Stimulated activated CD8-positive, alpha-beta memory T cell treated with anti-CD3 and anti-CD28 coated beads, Interleukin-7, amount 100 ng/mL, for 4 hours (primary cell): ENCODE results near the gene MTX3.

Source experiments
- DNase-seq, 2 donors: peaks; one replicate each; pipeline ENCODE4 v3.0.0-alpha.2; 2020; ENCODE audit warnings: low read depth in 2 of 2

Gene MTX3, protein sequence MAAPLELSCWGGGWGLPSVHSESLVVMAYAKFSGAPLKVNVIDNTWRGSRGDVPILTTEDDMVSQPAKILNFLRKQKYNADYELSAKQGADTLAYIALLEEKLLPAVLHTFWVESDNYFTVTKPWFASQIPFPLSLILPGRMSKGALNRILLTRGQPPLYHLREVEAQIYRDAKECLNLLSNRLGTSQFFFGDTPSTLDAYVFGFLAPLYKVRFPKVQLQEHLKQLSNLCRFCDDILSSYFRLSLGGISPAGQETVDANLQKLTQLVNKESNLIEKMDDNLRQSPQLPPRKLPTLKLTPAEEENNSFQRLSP

GRCh38 chr5:79990598-79991507 is at the start of gene MTX3:
TSS of gene MTX3 (minus strand) at chr5:79991262. CDS start at chr5:79991238, 24 bp downstream.
- DNase-seq, result peak; percentile 79 to 84

DNA sequence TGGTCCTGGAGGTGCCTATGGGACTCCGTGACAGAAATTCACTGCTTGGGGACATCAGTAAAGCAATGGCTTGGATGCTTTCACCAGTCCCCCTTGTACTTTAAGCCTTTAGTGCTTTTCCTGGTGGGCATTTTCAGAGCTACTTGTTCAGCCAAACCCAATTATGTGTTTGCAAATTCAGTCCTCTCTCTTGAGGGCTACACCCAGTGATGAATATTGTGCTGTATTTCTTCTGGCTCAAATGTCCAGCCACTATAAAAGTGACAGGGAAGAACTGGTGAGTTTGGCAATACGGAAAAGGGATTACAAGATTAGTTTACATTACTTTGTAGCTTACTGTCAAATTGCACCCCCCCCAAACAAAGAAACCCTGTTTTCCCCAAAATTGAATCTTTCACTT is 48.6 kb upstream of the MTX3 start:
- DNase-seq, result no peak

DNA sequence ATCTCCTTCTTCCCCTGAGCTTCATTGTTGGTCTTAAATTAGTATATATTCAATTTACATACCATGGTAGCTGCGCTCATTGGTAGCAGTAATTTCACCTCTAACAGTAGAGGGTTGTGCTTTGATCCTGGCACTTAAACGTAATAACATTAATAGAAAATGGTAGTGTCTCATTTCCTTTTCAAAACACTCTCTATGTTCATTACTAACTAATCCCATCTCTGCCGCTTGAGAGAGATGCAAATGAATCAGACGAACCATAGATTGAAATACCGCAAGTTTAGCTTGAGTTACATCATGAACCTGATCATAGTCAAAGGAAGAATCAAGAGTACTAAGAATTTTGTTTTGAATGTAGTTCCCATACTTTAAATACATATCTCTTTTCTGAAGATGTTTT is 46.3 kb upstream of the MTX3 start:
- DNase-seq, result no peak

DNA sequence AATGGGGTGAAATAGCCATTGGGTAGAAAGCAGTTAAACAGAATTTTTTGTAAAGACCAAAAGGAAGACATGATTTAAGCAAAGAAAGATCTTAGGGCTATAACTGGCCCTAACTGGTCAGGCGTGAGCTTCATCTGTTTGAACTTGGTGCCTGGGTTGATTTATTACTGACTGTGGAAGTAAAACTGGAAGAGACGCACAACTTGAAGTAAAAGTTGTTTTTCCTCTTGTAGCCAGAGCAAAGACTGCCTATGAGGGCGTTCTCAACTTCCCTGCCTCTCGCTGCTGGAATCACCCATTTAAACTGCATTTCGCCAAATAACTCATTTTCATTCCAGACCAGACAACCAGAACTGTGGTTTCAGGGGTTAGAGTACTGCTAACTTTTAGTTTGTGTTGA is 45.6 kb upstream of the MTX3 start:
- no peak for DNase-seq

DNA sequence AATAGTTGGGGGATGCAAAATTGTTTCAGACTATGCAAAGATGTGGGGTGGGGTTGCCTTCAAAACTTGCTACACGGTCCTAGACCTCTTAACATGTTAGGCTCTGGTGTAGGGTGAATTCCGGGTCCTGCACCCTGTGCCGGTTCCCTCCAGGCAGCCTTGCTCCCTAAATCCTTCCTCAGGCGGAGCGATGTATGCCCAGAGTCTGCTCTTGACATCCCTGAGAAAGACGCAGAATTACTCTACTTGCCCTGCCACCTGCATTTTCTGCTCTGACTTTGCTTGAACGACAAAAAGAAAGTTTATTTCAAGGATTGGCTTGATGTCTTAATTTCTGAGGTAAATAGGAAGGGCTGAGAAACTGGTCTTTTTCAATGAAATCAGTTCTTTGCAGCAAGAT is 44.8 kb upstream of the MTX3 start:
- DNase-seq, result no peak

DNA sequence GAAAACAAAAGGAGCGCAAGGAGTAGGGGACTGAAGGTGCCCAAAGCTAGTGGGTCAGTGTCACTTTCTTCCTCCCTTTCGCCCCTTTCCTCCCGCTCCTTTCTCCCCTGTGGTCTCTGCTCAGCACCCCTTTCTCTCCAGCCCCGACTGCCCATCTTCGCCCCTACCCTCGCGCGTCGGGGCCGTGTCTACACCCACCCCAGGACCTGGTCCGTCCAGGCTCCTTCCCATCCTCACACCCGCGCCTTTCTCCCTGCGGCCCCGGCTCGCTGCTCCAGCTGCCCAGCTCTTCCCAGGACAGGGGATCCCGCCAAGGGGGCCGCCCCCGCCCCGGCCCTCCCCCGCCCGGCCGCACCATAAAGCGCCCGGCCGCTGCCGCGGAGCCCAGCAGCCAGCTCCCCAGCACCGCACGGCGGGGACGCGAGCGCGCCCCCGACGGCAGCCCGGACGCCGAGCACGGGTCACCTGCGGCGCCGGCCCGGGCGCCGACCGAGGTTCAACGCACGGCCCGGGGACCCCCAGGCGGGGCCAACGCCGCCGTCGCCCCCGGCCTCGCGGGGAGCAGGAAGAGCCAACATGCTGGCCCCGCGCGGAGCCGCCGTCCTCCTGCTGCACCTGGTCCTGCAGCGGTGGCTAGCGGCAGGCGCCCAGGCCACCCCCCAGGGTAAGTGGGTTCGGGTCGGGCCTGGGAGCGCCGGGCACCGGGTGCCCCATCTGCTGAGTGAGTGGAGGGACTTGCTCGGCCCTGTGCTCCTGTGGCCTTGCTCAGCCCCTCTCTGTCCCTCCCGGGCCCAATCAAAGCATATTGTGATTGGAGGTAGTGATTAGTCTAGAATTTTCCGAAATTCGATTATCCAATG is 44.1 kb upstream of the MTX3 start, which contains the start of gene THBS4:
TSS of gene THBS4 (plus strand) at position 387 of the 860 bp plus-strand sequence. CDS start at position 577, 190 bp downstream.
- DNase-seq, result no peak

DNA sequence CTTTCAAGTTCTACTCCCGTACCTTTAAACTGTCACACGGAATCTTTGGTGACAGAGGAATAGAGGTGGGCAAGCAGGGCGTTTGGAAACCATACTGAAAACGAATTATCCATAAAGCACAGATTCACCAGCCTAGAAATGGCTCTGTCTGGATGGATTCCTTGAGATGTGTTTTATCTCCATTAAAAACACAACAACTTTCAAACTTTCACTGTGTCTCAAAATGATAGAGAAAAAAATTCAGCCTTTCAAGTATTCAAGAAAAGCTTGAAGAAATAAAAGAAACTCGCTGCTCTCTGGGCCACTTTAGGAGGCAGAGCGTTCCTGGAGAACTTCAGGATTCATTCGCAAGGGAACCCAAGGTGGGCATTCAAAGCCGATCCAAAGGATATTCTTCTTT is 43.5 kb upstream of the MTX3 start:
- DNase-seq, result no peak

- DNase-seq, result no peak
Observed at GRCh38 chr5:80033513-80033912, 42.5 kb upstream of the MTX3 start.

DNA sequence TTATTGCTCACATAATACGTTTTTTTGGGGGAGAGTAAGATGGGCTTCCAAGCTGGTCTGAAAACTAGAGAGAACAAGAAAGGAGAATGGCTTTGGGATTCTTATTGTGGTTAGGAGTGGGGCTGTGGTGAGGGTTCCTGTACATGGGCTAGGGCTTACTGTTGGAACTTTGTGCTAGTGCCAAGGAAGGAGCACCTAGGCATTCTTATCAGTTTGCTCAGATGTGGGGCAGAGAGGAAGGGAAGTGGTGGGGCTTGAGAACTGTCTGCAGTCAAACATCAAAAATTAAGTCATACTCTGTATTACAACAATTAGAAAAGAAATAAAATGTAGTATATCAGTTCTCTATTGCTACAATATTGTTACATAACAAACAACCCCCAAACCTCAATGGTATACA is 40.0 kb upstream of the MTX3 start:
- no peak for DNase-seq

DNA sequence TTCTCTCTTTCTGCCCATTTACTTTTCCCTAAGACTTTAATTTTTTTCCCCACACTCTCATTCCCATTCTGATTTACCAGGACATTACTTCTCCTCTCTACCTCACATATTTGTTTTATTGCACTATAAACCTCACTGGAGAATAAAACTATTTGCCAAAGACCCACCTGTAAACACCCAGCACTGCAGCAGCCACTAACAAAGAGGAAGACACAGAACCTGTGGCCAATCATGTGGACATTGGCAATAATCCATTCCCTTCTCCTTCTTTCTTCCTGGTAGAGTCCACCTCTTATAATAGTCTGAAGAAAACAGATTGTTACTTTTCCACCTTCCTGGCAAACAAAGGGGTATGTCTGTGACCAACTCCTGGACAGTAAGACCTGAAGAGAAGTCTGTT is 35.8 kb upstream of the MTX3 start:
- DNase-seq, result no peak

DNA sequence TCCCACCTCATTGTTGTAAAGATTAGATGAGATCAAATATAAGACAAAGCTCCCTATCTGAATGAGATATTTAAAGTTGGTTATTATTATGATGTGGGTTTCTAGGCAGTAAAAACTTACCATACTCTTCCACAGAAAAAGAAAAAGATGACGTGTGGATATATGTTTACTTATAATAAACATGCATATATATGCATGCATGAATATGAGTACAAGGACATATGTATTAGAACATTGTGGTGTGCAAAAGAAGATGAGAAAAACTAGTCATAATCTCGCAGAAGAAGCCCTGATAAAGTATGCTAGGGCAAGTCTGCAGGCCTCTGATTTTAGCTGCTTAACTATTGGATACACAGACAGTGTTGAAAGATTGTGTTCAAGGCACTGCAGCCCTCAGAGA is 34.0 kb upstream of the MTX3 start:
- no peak for DNase-seq

GRCh38 chr5:80010754-80011392 is 19.8 kb upstream of the MTX3 start:
- DNase-seq, result no peak

GRCh38 chr5:80008995-80009765 is 18.1 kb upstream of the MTX3 start:
- DNase-seq, result no peak

GRCh38 chr5:80002677-80003076 is 11.6 kb upstream of the MTX3 start:
- no peak for DNase-seq

GRCh38 chr5:79999722-80000121 is 8.7 kb upstream of the MTX3 start:
- DNase-seq, result no peak

DNA sequence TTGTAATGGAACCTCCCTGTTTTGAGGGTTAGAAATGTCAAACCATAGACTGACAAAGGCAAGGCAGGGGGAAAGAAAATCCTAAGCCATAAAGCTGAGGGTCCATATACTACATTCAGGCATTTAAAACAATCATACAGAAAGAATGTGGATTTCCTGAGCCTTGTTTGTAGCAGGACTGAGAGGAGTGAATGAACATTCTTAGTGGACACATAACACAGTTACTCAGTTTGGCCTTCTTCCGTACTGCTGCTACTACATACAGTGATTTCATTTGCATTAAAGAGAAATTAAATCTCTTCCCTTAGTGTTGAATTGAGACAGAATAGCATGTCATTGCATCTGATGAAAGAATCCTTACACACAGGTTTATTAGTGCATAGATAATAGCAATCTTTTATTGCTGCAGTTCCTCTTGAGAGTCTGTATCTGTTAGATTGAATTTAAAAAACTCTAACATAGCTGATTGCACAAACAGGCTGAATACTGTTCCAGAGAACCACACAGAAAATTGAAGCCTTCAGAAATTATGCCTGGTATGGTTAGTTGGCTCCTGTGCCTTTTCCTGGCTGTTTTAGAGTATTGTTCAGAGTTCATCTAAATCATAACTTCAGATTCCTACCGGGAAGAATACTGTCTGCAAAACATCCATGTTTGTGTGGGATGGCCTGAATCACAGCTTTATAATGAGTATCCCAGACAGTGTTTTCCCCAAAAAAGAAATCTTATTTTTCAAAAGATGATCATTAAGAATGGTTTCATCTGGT is 2.0 kb upstream of the MTX3 start:
- DNase-seq, result no peak

GRCh38 chr5:79990205-79990597 is 861 bp downstream of the MTX3 start:
- no peak for DNase-seq

DNA sequence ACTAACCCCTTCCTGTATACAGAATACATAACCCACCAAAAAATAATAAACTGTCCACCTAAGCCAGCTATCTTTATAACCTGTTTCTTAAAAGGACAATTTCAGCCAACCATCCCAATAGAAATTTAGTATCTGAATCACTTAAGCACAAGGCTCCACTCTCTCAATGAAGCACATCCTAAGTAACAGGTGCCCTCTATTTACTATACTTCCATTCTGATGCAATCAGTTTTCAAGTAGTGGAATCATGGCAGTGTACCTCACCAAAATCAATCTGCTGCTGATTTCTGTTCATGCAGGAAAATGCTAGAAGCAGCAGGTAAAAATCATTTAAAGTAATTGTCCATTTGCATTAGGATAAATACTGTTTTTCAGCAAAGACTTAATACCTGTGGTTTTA is 4.8 kb downstream of the MTX3 start:
- DNase-seq, result no peak

- no peak for DNase-seq
Observed at GRCh38 chr5:79985288-79985687, 5.8 kb downstream of the MTX3 start.

DNA sequence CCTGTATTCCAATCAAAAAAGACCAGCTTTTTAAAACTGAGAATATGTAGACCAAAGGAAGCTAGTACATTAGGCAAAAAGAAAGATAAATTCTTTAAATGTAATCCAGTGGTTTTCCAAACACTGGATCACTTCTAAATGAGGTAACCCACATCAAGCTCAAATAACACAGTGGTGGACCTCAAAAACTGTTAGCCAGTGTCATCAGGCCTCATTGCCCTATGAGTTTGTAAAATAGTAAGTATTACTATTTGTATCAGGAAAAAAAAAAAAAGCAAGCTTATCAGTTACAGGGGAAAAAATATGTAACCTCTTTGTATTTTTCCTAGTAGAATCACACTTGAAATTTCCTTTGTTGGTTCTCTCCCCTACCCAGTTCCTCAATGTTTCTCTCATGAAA is 6.7 kb downstream of the MTX3 start:
- no peak for DNase-seq
